Measurements from ENCODE around the gene CPM. TPM values are rescaled to one million over a fixed set of nuclear protein-coding genes. Genes with fewer than 3 reads are reported as not detected.

CPM gene
- total RNA-seq, 1 experiment from 2014 or later = 0.96 TPM

DNA sequence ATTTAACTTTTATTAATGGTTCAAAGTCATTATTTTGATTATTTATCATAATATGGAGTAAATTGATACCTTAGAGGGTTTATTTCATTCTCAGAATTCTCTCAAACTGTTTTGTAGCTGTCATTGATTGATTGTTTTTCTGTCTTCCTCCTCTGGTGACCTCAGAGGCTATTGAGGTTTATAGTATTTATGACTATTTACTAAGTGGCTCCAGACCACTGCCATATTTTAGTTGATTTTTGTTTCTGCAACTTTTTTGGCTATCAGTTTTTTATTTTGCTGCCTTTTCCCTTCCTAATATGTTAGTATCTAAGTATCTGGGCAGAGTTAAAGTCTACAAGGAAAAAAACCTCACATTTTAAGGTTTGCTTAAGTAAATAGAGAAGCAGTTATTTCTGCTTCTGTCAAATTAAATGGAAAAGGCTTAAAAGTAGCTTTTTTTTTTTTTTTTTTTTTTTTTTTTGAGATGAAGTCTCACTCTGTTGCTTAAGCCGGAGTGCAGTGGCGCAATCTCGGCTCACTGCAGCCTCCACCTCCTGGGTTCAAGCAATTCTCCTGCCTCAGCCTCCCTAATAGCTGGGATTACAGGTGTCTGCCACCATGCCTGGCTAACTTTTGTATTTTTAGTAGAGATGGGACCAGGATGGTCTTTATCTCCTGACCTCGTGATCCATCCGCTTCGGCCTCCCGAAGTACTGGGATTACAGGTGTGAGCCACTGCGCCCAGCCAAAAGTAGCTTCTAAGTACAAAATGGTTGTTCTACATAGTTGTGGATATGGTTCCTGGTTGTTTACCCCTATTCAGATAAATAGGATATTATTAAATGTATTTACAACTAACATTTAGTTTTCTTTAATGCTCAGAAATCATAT is 116.8 kb downstream of the CPM start:
- Mint-ChIP-seq H3K9me3 (no peaks in the 10 kb centered on the region), H3K4me1 (peaks cover 5% of the 10 kb centered on the region), H3K4me3 (no peak overlapping the region), H3K27me3 (ENCODE audit: low read depth) (no peaks in the 10 kb centered on the region), H3K36me3 (peaks cover 75% of the 10 kb centered on the region), H3K27ac (no peak overlapping the region)
- CTCF ChIA-PET = interaction anchor here (0.7 to 1.8 kb wide), 3 partner anchors 8 to 14 kb away, joined by 4 to 7 read pairs (median 5); partner anchors contain the start of gene MDM2
- ATAC-seq (no peak), DNase-seq (ENCODE audit: low spot score) (no peak)
- TF ChIP-seq ZNF232 (CRISPR knock-in tag; IDR thresholded peaks at IDR 0.05) (no peak), GRHL2 (CRISPR knock-in tag; IDR thresholded peaks at IDR 0.05; ENCODE audit: insufficient replicate concordance, severe bottlenecking) (no peak), FOXJ3 (CRISPR knock-in tag; IDR thresholded peaks at IDR 0.05; ENCODE audit: borderline replicate concordance) (no peak), RELA (CRISPR knock-in tag; IDR thresholded peaks at IDR 0.05; ENCODE audit: borderline replicate concordance) (no peak), CBFB (CRISPR knock-in tag; IDR thresholded peaks at IDR 0.05; ENCODE audit: low read depth) (no peak), ZNF263 (CRISPR knock-in tag; IDR thresholded peaks at IDR 0.05; ENCODE audit: low read depth) (no peak), FOXP1 (CRISPR knock-in tag; IDR thresholded peaks at IDR 0.05; ENCODE audit: borderline replicate concordance) (no peak), ZNF423 (CRISPR knock-in tag; IDR thresholded peaks at IDR 0.05) (no peak), ESRRA (CRISPR knock-in tag; IDR thresholded peaks at IDR 0.05; ENCODE audit: borderline replicate concordance) (no peak), ZNF416 (CRISPR knock-in tag; IDR thresholded peaks at IDR 0.05) (no peak), SP1 (CRISPR knock-in tag; conservative IDR thresholded peaks at IDR 0.05) (no peak), TEAD4 (CRISPR knock-in tag; IDR thresholded peaks at IDR 0.05) (no peak), KAT7 (CRISPR knock-in tag; IDR thresholded peaks at IDR 0.05; ENCODE audit: borderline replicate concordance) (no peak)
- TF ChIP-seq, protein P1, sequence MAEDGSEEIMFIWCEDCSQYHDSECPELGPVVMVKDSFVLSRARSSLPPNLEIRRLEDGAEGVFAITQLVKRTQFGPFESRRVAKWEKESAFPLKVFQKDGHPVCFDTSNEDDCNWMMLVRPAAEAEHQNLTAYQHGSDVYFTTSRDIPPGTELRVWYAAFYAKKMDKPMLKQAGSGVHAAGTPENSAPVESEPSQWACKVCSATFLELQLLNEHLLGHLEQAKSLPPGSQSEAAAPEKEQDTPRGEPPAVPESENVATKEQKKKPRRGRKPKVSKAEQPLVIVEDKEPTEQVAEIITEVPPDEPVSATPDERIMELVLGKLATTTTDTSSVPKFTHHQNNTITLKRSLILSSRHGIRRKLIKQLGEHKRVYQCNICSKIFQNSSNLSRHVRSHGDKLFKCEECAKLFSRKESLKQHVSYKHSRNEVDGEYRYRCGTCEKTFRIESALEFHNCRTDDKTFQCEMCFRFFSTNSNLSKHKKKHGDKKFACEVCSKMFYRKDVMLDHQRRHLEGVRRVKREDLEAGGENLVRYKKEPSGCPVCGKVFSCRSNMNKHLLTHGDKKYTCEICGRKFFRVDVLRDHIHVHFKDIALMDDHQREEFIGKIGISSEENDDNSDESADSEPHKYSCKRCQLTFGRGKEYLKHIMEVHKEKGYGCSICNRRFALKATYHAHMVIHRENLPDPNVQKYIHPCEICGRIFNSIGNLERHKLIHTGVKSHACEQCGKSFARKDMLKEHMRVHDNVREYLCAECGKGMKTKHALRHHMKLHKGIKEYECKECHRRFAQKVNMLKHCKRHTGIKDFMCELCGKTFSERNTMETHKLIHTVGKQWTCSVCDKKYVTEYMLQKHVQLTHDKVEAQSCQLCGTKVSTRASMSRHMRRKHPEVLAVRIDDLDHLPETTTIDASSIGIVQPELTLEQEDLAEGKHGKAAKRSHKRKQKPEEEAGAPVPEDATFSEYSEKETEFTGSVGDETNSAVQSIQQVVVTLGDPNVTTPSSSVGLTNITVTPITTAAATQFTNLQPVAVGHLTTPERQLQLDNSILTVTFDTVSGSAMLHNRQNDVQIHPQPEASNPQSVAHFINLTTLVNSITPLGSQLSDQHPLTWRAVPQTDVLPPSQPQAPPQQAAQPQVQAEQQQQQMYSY (CRISPR knock-in tag; IDR thresholded peaks at IDR 0.05) = no peak
- TF ChIP-seq, protein P2, sequence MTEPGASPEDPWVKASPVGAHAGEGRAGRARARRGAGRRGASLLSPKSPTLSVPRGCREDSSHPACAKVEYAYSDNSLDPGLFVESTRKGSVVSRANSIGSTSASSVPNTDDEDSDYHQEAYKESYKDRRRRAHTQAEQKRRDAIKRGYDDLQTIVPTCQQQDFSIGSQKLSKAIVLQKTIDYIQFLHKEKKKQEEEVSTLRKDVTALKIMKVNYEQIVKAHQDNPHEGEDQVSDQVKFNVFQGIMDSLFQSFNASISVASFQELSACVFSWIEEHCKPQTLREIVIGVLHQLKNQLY (CRISPR knock-in tag; IDR thresholded peaks at IDR 0.05) = no peak
- TF ChIP-seq, protein P3, sequence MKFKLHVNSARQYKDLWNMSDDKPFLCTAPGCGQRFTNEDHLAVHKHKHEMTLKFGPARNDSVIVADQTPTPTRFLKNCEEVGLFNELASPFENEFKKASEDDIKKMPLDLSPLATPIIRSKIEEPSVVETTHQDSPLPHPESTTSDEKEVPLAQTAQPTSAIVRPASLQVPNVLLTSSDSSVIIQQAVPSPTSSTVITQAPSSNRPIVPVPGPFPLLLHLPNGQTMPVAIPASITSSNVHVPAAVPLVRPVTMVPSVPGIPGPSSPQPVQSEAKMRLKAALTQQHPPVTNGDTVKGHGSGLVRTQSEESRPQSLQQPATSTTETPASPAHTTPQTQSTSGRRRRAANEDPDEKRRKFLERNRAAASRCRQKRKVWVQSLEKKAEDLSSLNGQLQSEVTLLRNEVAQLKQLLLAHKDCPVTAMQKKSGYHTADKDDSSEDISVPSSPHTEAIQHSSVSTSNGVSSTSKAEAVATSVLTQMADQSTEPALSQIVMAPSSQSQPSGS (CRISPR knock-in tag; IDR thresholded peaks at IDR 0.05; ENCODE audit: borderline replicate concordance, low read depth) = no peak
- TF ChIP-seq, protein P4, sequence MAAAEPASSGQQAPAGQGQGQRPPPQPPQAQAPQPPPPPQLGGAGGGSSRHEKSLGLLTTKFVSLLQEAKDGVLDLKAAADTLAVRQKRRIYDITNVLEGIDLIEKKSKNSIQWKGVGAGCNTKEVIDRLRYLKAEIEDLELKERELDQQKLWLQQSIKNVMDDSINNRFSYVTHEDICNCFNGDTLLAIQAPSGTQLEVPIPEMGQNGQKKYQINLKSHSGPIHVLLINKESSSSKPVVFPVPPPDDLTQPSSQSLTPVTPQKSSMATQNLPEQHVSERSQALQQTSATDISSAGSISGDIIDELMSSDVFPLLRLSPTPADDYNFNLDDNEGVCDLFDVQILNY (CRISPR knock-in tag; IDR thresholded peaks at IDR 0.05) = no peak
- TF ChIP-seq, protein P5, sequence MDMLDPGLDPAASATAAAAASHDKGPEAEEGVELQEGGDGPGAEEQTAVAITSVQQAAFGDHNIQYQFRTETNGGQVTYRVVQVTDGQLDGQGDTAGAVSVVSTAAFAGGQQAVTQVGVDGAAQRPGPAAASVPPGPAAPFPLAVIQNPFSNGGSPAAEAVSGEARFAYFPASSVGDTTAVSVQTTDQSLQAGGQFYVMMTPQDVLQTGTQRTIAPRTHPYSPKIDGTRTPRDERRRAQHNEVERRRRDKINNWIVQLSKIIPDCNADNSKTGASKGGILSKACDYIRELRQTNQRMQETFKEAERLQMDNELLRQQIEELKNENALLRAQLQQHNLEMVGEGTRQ (CRISPR knock-in tag; IDR thresholded peaks at IDR 0.05) = no peak
- POLR2A ChIA-PET = interaction anchor here (1.7 kb wide), 1 partner anchor 14 kb away, joined by 3 read pairs; no protein-coding TSS in a partner anchor

Data from WTC11 (cell line).